HT1080 (cell line): Measurements from ENCODE around the gene IGSF9. TPM values are rescaled to one million over a fixed set of nuclear protein-coding genes. Genes with fewer than 3 reads are reported as not detected.

Source experiments
- DNase-seq: peaks from one replicate; pipeline ENCODE4 v3.0.0-alpha.2; 2015; ENCODE audit warnings: low read depth
- total RNA-seq: library from RNA; depleted of rRNA; stranded (reverse); fragments of >200 nt; shearing (Covaris generic); gene quantifications from 2 replicates; pipeline ENCODE4 v1.2.3, GENCODE V29; 2014

Gene IGSF9
- total RNA-seq, 1 experiment from 2014 or later: 1.2 TPM

DNA sequence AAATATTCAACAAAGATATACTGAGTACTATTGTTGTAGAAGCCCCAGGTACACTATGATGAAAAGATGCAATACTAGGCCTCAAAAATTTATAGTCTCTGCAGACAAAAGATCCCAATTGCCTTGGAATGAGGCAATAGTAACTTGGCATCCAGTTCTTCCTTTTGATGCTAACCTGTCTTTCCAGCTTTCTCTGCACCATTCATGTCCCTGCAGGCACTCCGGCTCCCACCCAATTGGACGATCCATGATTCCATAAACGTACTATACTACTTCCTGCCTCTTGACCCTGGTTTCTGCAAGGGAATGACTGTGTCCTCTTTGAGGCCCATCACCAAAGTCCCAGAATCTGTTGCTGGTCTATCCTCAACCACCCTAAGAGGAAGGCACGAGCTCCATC is 12.1 kb downstream of the IGSF9 start:
- DNase-seq: no peak

GRCh38 chr1:159932296-159933285 is 12.8 kb downstream of the IGSF9 start:
- no peak for DNase-seq

GRCh38 chr1:159931795-159932173 is 13.6 kb downstream of the IGSF9 start:
- no peak for DNase-seq

GRCh38 chr1:159931101-159931794 is 14.2 kb downstream of the IGSF9 start:
- no peak for DNase-seq

DNA sequence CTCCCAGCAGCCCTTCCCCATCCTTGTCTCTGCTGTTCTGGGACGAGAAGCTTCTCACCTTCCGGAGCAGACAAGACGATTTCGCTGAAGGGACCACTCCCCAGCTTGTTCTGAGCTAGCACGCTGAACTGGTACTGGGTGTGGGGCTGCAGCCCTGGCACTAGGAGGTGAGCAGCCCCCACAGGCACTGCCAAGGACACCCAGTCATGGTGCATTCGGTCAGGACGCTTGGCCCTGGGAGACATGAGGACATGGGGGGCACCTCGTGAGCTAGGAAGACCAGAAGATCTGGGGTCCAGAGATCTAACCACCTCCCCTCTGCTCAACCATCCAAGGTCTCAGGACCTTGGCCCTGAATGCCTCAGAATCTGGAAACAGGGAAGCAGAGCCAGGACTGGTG is 14.8 kb downstream of the IGSF9 start:
- DNase-seq: no peak

GRCh38 chr1:159930216-159930615 is 15.2 kb downstream of the IGSF9 start:
- no peak for DNase-seq

DNA sequence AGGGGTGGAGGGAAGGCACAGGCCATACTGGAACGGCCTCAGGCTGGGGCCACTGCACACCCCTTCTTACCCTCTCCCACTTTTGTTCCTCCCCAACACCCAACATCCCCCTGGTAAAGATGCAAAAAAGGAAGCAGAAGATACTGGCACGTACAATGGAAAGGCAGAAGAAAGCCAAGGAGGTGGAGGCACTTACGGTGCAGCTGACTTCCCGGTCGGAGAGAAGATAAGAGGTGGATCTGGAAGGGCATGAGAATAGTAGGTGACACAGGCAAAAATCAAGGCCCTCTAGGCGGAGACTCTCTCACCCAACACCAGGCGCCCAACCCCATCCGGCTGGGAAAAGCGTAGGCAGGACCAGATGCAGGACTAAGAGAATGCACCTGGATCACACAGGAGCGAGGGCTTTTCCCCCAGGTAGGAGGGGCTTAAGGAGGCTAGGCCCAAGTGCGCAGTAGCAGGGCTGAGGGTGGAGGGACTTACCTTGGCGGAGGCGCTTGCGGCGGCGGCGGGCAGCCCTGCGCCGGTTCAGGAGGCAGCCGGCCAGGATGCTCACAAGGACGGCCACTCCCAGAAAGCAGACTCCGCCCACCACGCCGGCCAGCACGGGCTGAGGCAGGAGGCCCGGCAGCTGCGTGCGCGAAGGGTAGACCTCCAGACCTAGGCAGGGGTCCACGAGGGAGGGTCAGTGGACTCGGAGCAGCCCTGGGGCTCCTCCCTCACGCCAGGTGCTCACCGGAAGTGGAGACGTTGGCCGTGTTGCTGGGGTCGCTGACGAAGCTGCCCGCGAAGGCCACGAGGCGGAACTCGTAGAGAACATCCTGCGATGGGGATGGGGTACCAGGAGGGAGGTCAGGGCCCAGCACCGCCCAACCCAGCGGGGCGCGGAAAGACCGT is 16.0 kb downstream of the IGSF9 start:
- DNase-seq: no peak

DNA sequence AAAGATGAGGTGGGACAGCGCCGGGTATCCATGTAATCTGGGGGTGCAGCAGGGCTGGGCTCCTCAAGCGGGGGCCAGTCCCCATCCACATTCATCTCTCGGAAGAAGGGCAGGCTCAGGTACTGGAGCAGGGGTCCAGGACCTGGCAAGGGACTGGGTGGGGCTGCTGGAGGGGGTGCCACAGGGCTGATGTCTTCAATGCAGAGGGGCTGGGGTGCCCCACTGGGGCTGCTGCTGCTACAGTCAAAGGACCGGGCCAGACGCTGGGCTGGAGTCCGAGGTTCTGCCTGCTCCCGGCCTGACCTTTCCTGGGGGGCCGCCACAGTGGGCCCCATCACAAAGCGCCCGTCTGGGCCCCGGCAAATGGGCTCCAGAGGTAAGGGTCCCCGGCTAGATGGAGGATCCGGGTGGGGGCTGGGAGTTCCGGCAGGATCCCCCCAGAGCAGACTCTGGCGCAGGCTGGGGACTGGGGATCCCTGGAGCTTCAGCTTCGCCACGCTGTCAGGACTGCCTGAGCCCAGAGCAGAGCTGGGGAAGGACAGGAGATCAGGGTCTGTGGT is 16.8 kb downstream of the IGSF9 start:
- DNase-seq: no peak

DNA sequence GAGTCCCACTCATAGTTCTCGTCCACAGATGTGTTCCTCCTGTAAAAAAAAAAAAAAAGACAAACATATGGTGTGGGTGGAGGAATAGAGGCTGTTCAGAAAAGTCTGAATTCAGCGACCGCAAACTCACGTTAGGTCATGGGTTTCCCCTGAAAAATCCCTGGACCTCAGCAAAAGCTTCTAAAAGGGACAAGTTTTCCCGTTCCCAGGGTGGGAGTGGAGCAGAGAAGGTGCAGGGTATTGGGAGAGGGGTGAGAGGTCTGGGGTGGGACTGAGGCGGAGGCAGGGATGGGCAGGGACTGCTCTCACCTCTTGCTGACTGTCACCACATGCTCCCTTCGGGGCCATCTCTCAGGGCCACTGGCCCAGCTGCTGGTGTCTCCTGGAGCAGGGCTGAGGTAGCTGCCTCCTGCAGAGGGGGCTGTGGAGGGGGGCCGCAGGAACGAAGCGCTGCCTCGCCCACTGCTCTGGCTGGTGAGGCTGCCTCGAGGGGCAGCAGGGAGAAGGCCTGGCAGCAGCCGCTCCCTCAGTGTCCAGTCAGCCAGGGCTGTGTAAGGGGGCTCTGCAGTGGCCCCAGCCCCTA is 17.5 kb downstream of the IGSF9 start:
- DNase-seq: no peak

DNA sequence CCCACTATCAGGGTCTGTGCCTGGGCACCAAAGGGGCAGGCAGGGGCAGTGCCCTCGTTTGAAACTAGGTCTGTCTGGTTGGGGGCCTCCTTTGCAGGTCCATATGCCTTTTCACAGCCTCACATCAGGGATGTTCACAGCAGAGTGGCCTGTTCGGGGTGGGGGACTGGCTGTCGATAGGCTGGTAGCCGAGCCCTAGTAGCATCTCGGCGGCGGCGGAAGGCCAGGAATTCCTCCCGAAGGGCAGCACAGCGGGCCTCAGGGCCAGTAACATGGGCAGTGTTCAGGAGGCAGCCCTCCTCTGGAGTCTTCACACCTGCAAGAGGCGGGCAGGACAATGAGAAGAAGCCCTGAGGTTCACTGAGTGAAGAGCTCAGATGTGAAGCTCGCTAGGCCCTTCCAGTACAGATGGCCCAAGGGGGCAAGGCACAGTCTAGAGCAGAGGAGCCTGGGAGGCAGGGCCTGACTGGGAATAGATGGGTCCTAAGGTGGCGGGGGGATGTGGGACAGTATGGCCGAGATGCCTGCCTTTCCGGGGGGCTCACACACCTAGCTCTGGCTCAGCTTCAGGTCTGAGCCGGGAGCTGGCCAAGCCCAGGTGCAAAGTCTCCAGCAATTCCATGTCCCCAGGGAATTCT is 18.1 kb downstream of the IGSF9 start:
- DNase-seq: no peak

DNA sequence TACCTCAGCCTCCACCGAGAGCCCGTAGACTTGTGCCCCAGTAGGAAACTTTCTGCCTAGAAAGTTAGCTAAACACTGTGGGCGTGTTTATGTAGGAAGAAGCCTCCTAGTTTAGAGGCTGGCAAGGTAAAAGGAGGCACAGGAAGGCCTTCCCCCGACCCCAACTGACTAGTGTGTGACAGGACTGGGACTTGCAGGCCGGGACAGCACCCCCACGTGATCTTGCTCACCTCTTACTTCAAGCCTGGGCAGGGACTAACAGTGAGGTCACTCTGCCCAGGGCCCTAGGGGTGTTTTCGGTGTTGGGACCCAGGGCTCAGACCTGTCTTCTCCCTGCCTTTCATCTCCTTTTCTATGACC is 19.7 kb downstream of the IGSF9 start:
- DNase-seq: no peak

GRCh38 chr1:159924791-159925718 is 20.4 kb downstream of the IGSF9 start, which contains the start of gene TAGLN2:
TAGLN2 (minus strand) TSS chr1:159925507; CDS start chr1:159920509, 4,998 bp downstream.
- DNase-seq: peak; percentile 92

GRCh38 chr1:159924025-159924790 is 21.2 kb downstream of the IGSF9 start:
- DNase-seq: peak; percentile 93

DNA sequence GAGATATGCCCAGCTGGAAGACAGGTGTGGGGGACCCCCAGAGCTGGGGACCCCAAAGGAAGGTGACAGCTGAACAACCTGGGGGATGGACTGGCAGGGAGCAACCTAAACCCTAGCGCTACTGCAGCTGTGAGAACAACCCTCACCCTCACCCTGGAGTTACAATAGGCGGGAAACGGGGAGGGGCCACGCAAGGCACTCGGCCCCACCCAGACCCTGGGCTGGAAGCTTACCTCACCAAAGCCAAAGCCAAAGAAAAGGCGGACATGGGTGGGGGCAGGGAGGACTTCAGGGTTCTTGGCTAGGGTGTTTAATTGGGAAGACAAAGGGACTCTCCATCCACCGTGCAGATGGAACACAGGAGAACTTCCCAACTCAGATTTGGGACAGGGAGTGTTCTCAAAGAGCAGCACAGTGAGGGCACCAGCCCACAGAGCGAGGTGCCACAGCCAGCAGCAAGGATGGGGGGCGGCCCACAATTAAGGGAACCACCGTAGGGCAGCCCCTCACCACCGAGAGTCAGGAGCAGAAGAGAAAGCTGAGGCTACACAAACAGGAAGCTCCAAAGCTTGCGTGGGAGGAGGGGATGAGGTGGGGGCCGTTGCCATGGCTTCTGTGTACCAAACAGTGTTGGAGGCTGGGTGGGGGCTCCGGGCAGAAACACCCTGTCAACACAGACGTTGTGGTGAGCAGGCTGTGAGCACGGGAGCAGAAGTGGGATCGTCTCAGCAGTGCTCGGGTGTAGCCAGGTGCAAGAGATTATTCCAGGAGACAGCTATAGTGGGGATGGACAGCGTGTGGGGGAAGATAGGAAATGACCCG is 22.0 kb downstream of the IGSF9 start:
- peak; percentile 86 for DNase-seq

DNA sequence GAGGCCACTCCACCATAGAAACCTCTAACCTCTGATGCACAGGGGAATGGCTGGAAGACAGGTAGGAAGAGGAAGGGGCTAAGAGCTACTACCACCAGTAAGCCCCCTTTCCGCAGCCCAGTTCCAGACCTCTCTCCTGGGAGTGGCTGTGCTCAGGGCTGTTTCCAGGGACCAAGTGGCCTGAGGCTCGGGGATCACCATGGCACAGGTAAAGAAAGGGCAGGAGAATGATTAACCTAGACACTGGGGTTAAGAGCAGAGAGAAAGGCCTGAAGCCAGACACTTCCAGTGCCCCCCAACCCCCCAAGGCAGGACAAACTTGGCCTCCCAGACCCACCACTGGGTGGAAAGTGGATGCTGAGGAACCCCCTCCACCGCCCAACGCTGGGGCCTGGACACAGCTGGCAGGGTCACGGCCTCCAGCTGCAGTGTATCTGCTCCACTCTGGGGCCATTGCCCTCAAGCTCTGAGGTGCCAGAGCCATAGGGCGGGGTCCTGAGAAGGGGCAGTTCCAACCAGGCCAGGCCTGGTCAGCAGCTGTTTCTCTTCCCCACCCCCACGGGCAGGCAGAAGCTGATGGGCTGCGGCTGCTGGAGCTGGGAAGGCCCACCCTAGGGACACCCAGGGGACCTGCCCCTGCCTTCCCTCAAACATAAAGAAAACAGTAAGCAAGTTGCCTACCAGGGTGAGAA is 22.8 kb downstream of the IGSF9 start:
- DNase-seq: no peak

- peak; percentile 37 for DNase-seq
These were observed 23.5 kb downstream of the IGSF9 start for GRCh38 chr1:159921700-159922504.
